HepG2 (cell line): ENCODE results near the gene STAP1. TPM values are rescaled to one million over a fixed set of nuclear protein-coding genes. Genes with fewer than 3 reads are reported as not detected.

Experiments used
- AHDC1 ChIP-seq: sonication (generic); formaldehyde crosslinking; IDR thresholded peaks from 2 replicates; pipeline ENCODE4 v1.5.1; 2020; ENCODE audit warnings: mild to moderate bottlenecking, missing genetic modification reagents, borderline replicate concordance
- FOSL2 ChIP-seq: sonication (generic); formaldehyde crosslinking; IDR thresholded peaks from 2 replicates; pipeline ENCODE4 v1.4.0; 2020; ENCODE audit warnings: missing genetic modification reagents
- FOXK1 ChIP-seq: sonication (generic); formaldehyde crosslinking; IDR thresholded peaks from 2 replicates; pipeline ENCODE4 v1.4.0; 2020; ENCODE audit warnings: low read depth, missing genetic modification reagents, borderline replicate concordance
- HNF1B ChIP-seq: sonication (generic); formaldehyde crosslinking; IDR thresholded peaks from 2 replicates; pipeline ENCODE4 v1.5.1; 2020; ENCODE audit warnings: mild to moderate bottlenecking, moderate library complexity, missing genetic modification reagents
- NFKBIZ ChIP-seq: IDR thresholded peaks from 2 replicates; pipeline ENCODE4 v1.6.1; 2018; ENCODE audit warnings: missing genetic modification reagents, missing compliant biosample characterization
- NR2F2 ChIP-seq: IDR thresholded peaks from 2 replicates; pipeline ENCODE4 v1.6.1; 2012; ENCODE audit warnings: low read depth, inconsistent platforms, borderline replicate concordance
- RBFOX2 ChIP-seq: fragments of 200-400 bp; formaldehyde crosslinking; IDR thresholded peaks from 2 replicates; pipeline ENCODE4 v1.6.1; 2017; ENCODE audit warnings: low read depth, mild to moderate bottlenecking, low read length
- SAFB2 ChIP-seq: sonication (generic); formaldehyde crosslinking; IDR thresholded peaks from 2 replicates; pipeline ENCODE4 v1.5.1; 2020; ENCODE audit warnings: missing genetic modification reagents, low read depth, mild to moderate bottlenecking, borderline replicate concordance
- THAP8 ChIP-seq: sonication (generic); formaldehyde crosslinking; IDR thresholded peaks from 2 replicates; pipeline ENCODE4 v1.5.1; 2020; ENCODE audit warnings: missing genetic modification reagents, mild to moderate bottlenecking, borderline replicate concordance
- ZNF136 ChIP-seq: sonication (generic); formaldehyde crosslinking; IDR thresholded peaks from 2 replicates; pipeline ENCODE4 v1.8.1; 2022; ENCODE audit warnings: low read depth, mild to moderate bottlenecking, moderate library complexity, missing genetic modification reagents
- ZNF792 ChIP-seq: IDR thresholded peaks from 2 replicates; pipeline ENCODE4 v1.6.1; 2016
- polyA plus RNA-seq, 8 experiments: library from polyadenylated mRNA; depleted of rRNA in 3 of 8; stranded (reverse) in 7 of 8; unstranded in 1 of 8; fragments of >200 nt; fragmentation: Illumina TruSeq in 4 of 8; extraction: Trizol in 4 of 8; gene quantifications; 2 replicates each; pipeline versions ENCODE4 v1.2.1 to v1.2.3, GENCODE V29; 2011 to 2016; ENCODE audit warnings: low read depth in 4 of 8, missing spikeins in 1 of 8, mixed read lengths in 1 of 8; ENCODE audit not compliant: insufficient read depth in 1 of 8
- total RNA-seq, 5 experiments: library from RNA; depleted of rRNA; stranded (reverse); fragments of >200 nt; fragmentation: Illumina TruSeq; extraction: Trizol; gene quantifications; 2 replicates each; pipeline ENCODE4 v1.2.3, GENCODE V29; 2016; ENCODE audit warnings: low read depth in 1 of 5

Gene STAP1
- total and polyA plus RNA-seq, 2 of the 13 experiments (the other 11 are each of a cell fraction or from before 2014, with no cell fraction given) = not detected

- TF ChIP-seq AHDC1 (no peak), HNF1B (CRISPR knock-in tag) (no peak), SAFB2 (CRISPR knock-in tag) (no peak), NFKBIZ (CRISPR knock-in tag) (no peak), ZNF792 (CRISPR knock-in tag) (no peak), RBFOX2 (no peak), ZNF136 (CRISPR knock-in tag) (no peak), FOXK1 (CRISPR knock-in tag) (no peak), NR2F2 (no peak), FOSL2 (CRISPR knock-in tag) (no peak), THAP8 (CRISPR knock-in tag) (no peak)
These were observed 74.0 kb downstream of the STAP1 start (continued) for GRCh38 chr4:67632492-67632891.
